ENCODE results near the gene BNC2. TPM values are rescaled to one million over a fixed set of nuclear protein-coding genes. Genes with fewer than 3 reads are reported as not detected.

BNC2 gene
- total RNA-seq, 1 experiment from 2014 or later, result not detected

DNA sequence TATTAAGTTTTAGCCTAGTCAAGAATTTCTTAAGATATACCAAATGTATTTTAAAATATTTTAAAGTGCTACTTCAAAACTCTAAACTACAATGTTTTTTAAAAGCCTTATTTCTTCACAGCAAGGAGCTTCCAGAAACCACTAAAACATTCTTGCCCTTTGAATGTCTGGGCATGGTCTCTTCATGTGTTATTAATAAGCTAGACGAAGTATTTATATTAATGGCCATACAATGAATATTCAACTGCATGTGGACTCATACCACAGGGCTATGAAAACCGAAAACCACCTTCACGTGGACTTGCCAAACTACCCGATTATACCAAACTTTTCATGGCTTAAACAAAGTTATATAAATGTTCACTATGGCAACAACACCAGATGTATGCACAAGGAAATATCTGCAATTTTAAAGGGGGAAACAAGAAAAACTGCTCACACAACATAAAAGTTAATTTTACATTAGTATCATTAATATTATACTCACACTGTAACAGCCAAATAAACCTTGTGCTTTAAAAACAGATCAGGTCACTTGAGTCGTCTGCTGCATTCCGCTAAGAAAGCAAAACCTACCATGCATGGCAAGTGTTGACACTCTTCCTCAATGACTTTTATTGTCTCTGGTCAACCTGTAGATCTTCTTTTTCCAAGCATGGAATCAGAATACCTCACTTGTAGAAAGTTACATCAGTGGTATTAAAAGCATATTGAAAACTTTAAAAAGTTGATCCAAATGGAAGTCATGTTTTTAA, 246.3 kb downstream of the BNC2 start:
- no peaks in the 10 kb centered on the region for H3K9me3 Mint-ChIP-seq (ENCODE audit: low read depth, unreplicated experiment)
- H3K4me1 Mint-ChIP-seq (ENCODE audit: low read depth, unreplicated experiment), result peaks cover 9% of the 10 kb centered on the region
- no peaks in the 10 kb centered on the region for H3K36me3 Mint-ChIP-seq (ENCODE audit: insufficient read depth, unreplicated experiment)
- BruUV-seq (replicated peaks), result no TSS peak
- DNase-seq, result no peak
- no peak overlapping the region for H3K27ac Mint-ChIP-seq (ENCODE audit: unreplicated experiment)
- TF ChIP-seq, protein P1, sequence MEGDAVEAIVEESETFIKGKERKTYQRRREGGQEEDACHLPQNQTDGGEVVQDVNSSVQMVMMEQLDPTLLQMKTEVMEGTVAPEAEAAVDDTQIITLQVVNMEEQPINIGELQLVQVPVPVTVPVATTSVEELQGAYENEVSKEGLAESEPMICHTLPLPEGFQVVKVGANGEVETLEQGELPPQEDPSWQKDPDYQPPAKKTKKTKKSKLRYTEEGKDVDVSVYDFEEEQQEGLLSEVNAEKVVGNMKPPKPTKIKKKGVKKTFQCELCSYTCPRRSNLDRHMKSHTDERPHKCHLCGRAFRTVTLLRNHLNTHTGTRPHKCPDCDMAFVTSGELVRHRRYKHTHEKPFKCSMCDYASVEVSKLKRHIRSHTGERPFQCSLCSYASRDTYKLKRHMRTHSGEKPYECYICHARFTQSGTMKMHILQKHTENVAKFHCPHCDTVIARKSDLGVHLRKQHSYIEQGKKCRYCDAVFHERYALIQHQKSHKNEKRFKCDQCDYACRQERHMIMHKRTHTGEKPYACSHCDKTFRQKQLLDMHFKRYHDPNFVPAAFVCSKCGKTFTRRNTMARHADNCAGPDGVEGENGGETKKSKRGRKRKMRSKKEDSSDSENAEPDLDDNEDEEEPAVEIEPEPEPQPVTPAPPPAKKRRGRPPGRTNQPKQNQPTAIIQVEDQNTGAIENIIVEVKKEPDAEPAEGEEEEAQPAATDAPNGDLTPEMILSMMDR (IDR thresholded peaks at IDR 0.05; ENCODE audit: unreplicated experiment), result no peak
- no peak overlapping the region for H3K4me3 Mint-ChIP-seq (ENCODE audit: low read depth, unreplicated experiment)
- CTCF ChIA-PET, result no interaction called here
- no peaks in the 10 kb centered on the region for H3K27me3 Mint-ChIP-seq (ENCODE audit: unreplicated experiment)
- intact Hi-C loops (cut with micrococcal nuclease; ENCODE audit: unreplicated experiment), result no loop called here

DNA sequence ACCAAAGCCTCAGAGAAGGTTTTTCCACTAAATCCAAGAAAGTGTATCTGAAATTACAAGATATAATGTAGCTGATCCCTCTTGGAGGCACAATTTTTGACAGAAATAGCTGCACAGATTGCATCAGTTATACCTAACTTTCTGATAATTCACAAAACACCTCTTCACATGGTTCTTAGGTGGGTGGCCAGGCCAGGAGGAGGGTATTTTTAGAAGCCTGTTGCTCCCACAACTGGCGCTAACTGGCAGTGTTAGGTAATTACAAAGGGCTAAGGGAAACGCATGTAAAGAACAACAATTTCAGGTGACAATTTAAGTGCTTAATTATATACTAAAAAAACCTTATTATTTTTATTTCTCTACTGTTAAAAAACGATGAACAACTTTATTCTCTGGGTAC, 247.9 kb downstream of the BNC2 start:
- no peaks in the 10 kb centered on the region for H3K27me3 Mint-ChIP-seq (ENCODE audit: unreplicated experiment)
- H3K9me3 Mint-ChIP-seq (ENCODE audit: low read depth, unreplicated experiment), result no peaks in the 10 kb centered on the region
- H3K4me1 Mint-ChIP-seq (ENCODE audit: low read depth, unreplicated experiment), result peaks cover 9% of the 10 kb centered on the region
- CTCF ChIA-PET, result interaction anchor here (0.6 kb wide), 1 partner anchor 145 kb away, joined by 4 read pairs; no protein-coding TSS in a partner anchor
- no TSS peak for BruUV-seq (replicated peaks)
- no peak overlapping the region for H3K27ac Mint-ChIP-seq (ENCODE audit: unreplicated experiment)
- H3K4me3 Mint-ChIP-seq (ENCODE audit: low read depth, unreplicated experiment), result no peak overlapping the region
- H3K36me3 Mint-ChIP-seq (ENCODE audit: insufficient read depth, unreplicated experiment), result no peaks in the 10 kb centered on the region
- no peak for DNase-seq
- intact Hi-C loops (cut with micrococcal nuclease; ENCODE audit: unreplicated experiment), result no loop called here
- TF ChIP-seq, protein P1 (IDR thresholded peaks at IDR 0.05; ENCODE audit: unreplicated experiment), result no peak

DNA sequence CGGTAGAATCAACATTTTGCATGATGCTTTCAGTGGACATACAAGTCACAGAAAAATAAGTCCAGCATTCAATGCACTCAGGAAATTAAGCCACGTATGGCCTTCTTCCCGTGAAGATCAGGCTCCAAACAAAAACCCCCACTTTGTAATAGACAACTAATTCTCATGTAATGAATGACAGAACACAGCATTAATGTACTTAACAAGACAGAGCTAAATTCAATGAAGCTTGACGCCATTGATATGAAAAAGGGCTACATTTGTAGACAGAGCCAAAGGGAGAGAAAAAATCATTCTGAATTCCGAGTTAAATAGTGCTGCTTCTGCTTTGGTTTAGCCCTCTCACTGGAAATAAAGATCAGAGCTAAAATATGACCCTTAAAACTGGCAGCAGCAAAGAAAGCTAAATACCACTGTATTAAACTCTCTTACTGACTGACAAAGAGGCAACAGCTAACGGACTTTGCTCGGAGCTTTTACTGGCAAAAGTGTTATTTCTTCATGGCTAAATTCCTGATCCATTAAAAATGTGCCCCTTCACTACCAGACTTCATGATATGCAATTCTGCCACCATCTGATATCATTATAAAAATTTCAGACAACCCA, 250.5 kb downstream of the BNC2 start:
- no peak overlapping the region for H3K27ac Mint-ChIP-seq (ENCODE audit: unreplicated experiment)
- no peaks in the 10 kb centered on the region for H3K9me3 Mint-ChIP-seq (ENCODE audit: low read depth, unreplicated experiment)
- CTCF ChIA-PET, result no interaction called here
- no peaks in the 10 kb centered on the region for H3K4me1 Mint-ChIP-seq (ENCODE audit: low read depth, unreplicated experiment)
- no peaks in the 10 kb centered on the region for H3K36me3 Mint-ChIP-seq (ENCODE audit: insufficient read depth, unreplicated experiment)
- H3K4me3 Mint-ChIP-seq (ENCODE audit: low read depth, unreplicated experiment), result no peak overlapping the region
- intact Hi-C loops (cut with micrococcal nuclease; ENCODE audit: unreplicated experiment), result no loop called here
- TF ChIP-seq, protein P1 (IDR thresholded peaks at IDR 0.05; ENCODE audit: unreplicated experiment), result no peak
- no peaks in the 10 kb centered on the region for H3K27me3 Mint-ChIP-seq (ENCODE audit: unreplicated experiment)
- BruUV-seq (replicated peaks), result no TSS peak
- DNase-seq, result no peak

DNA sequence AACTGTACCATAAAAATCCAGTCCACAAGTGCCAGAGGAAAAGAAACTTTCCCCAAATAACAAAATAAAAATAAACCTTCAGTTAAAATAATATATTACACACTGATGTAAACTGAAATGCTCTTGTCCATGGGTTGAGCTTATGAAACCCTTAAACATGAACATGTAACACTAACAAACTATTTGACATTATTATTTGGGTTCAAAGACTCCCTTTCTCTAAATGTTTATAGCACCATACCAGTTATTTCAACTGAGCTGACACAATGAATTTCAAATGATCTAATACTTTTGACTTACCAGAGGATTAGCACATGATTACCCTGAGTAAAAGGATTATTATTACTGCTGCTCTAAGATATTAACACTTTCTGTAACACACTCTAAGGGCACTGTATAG, 251.1 kb downstream of the BNC2 start:
- CTCF ChIA-PET, result no interaction called here
- BruUV-seq (replicated peaks), result no TSS peak
- no peak overlapping the region for H3K4me3 Mint-ChIP-seq (ENCODE audit: low read depth, unreplicated experiment)
- H3K4me1 Mint-ChIP-seq (ENCODE audit: low read depth, unreplicated experiment), result no peaks in the 10 kb centered on the region
- TF ChIP-seq, protein P1 (IDR thresholded peaks at IDR 0.05; ENCODE audit: unreplicated experiment), result no peak
- intact Hi-C loops (cut with micrococcal nuclease; ENCODE audit: unreplicated experiment), result no loop called here
- DNase-seq, result no peak
- H3K9me3 Mint-ChIP-seq (ENCODE audit: low read depth, unreplicated experiment), result no peaks in the 10 kb centered on the region
- no peaks in the 10 kb centered on the region for H3K36me3 Mint-ChIP-seq (ENCODE audit: insufficient read depth, unreplicated experiment)
- H3K27me3 Mint-ChIP-seq (ENCODE audit: unreplicated experiment), result no peaks in the 10 kb centered on the region
- H3K27ac Mint-ChIP-seq (ENCODE audit: unreplicated experiment), result no peak overlapping the region

Data from Calu3 (cell line).